Mesothelial cell of epicardium (in vitro differentiated cells): ENCODE results near the gene CTSW. TPM values are rescaled to one million over a fixed set of nuclear protein-coding genes. Genes with fewer than 3 reads are reported as not detected.
A peak's percentile ranks its signal among the peaks of the same experiment; 100 is the strongest.

Experiments used
- DNase-seq, 2 experiments: peaks; one replicate each; pipeline ENCODE4 v3.0.0; 2021; ENCODE audit warnings: low spot score in 2 of 2; ENCODE audit not compliant: unreplicated experiment in 2 of 2
- H3K27ac Mint-ChIP-seq: 2 replicates; pipeline ENCODE4 v1.8.0; 2021; ENCODE audit warnings: mixed read lengths
- H3K27me3 Mint-ChIP-seq: 2 replicates; pipeline ENCODE4 v1.8.0; 2021; ENCODE audit warnings: low read depth, mixed read lengths
- H3K36me3 Mint-ChIP-seq: 2 replicates; pipeline ENCODE4 v1.8.0; 2021; ENCODE audit warnings: mixed read lengths
- H3K4me1 Mint-ChIP-seq: 2 replicates; pipeline ENCODE4 v1.8.0; 2021; ENCODE audit warnings: mixed read lengths
- H3K4me3 Mint-ChIP-seq: 2 replicates; pipeline ENCODE4 v1.8.0; 2021; ENCODE audit warnings: mild to moderate bottlenecking, moderate library complexity, mixed read lengths
- H3K9me3 Mint-ChIP-seq: 2 replicates; pipeline ENCODE4 v1.8.0; 2021; ENCODE audit warnings: mixed read lengths
- CTCF ChIP-seq: fragments of 200-600 bp; sonication (generic); IDR thresholded peaks from one replicate; pipeline ENCODE4 v1.5.0; 2021; ENCODE audit warnings: antibody characterized with exemption; ENCODE audit not compliant: unreplicated experiment
- total RNA-seq: library from RNA; stranded (reverse); gene quantifications from 3 replicates; pipeline ENCODE4 v1.2.1, GENCODE V29; 2021

The CTSW gene
- total RNA-seq, 1 donor from 2014 or later: not detected

GRCh38 chr11:65883058-65883761 is 3.6 kb downstream of the CTSW start:
- DNase-seq: peak in 1 of 2 experiments; percentile 8
- H3K36me3 Mint-ChIP-seq: peaks cover 16% of the 10 kb centered on the region
- no peak overlapping the region for H3K4me3 Mint-ChIP-seq
- TF ChIP-seq CTCF: no peak
- no peaks in the 10 kb centered on the region for H3K9me3 Mint-ChIP-seq
- H3K27me3 Mint-ChIP-seq: no peaks in the 10 kb centered on the region
- H3K27ac Mint-ChIP-seq: no peak overlapping the region
- peaks cover 21% of the 10 kb centered on the region for H3K4me1 Mint-ChIP-seq

- H3K36me3 Mint-ChIP-seq: peaks cover 16% of the 10 kb centered on the region
- peaks cover 27% of the 10 kb centered on the region for H3K4me1 Mint-ChIP-seq
- DNase-seq: peak in 1 of 2 experiments; percentile 16
- no peaks in the 10 kb centered on the region for H3K27me3 Mint-ChIP-seq
- H3K9me3 Mint-ChIP-seq: no peaks in the 10 kb centered on the region
- no peak for TF ChIP-seq CTCF
- H3K27ac Mint-ChIP-seq: no peak overlapping the region
- H3K4me3 Mint-ChIP-seq: no peak overlapping the region
These were observed 4.4 kb downstream of the CTSW start for GRCh38 chr11:65883786-65884715.

- peaks cover 33% of the 10 kb centered on the region for H3K4me1 Mint-ChIP-seq
- DNase-seq: peak; percentile 58 to 81
- H3K27me3 Mint-ChIP-seq: no peaks in the 10 kb centered on the region
- peak; percentile 96 for TF ChIP-seq CTCF
- H3K9me3 Mint-ChIP-seq: no peaks in the 10 kb centered on the region
- H3K36me3 Mint-ChIP-seq: peaks cover 16% of the 10 kb centered on the region
- H3K27ac Mint-ChIP-seq: peak overlapping the region; percentile 47
- H3K4me3 Mint-ChIP-seq: no peak overlapping the region
These were observed 5.1 kb downstream of the CTSW start for GRCh38 chr11:65884716-65885092.

- no peak overlapping the region for H3K27ac Mint-ChIP-seq
- H3K27me3 Mint-ChIP-seq: no peaks in the 10 kb centered on the region
- peaks cover 16% of the 10 kb centered on the region for H3K36me3 Mint-ChIP-seq
- TF ChIP-seq CTCF: no peak
- H3K4me1 Mint-ChIP-seq: peaks cover 38% of the 10 kb centered on the region
- no peak for DNase-seq
- no peak overlapping the region for H3K4me3 Mint-ChIP-seq
- no peaks in the 10 kb centered on the region for H3K9me3 Mint-ChIP-seq
These were observed 5.6 kb downstream of the CTSW start for GRCh38 chr11:65885231-65885630.

GRCh38 chr11:65885808-65886536 is 6.3 kb downstream of the CTSW start:
- DNase-seq: no peak
- H3K27ac Mint-ChIP-seq: no peak overlapping the region
- H3K27me3 Mint-ChIP-seq: no peaks in the 10 kb centered on the region
- no peak for TF ChIP-seq CTCF
- peak overlapping the region; percentile 97 for H3K4me3 Mint-ChIP-seq
- peaks cover 40% of the 10 kb centered on the region for H3K4me1 Mint-ChIP-seq
- H3K9me3 Mint-ChIP-seq: no peaks in the 10 kb centered on the region
- H3K36me3 Mint-ChIP-seq: peaks cover 16% of the 10 kb centered on the region
